Measurements from ENCODE around the gene RNPEP. TPM values are rescaled to one million over a fixed set of nuclear protein-coding genes. Genes with fewer than 3 reads are reported as not detected.

Gene RNPEP
- total and polyA plus RNA-seq, 2 of the 13 experiments (the other 11 are each of a cell fraction or from before 2014, with no cell fraction given) = 20.6 to 38.4 TPM

DNA sequence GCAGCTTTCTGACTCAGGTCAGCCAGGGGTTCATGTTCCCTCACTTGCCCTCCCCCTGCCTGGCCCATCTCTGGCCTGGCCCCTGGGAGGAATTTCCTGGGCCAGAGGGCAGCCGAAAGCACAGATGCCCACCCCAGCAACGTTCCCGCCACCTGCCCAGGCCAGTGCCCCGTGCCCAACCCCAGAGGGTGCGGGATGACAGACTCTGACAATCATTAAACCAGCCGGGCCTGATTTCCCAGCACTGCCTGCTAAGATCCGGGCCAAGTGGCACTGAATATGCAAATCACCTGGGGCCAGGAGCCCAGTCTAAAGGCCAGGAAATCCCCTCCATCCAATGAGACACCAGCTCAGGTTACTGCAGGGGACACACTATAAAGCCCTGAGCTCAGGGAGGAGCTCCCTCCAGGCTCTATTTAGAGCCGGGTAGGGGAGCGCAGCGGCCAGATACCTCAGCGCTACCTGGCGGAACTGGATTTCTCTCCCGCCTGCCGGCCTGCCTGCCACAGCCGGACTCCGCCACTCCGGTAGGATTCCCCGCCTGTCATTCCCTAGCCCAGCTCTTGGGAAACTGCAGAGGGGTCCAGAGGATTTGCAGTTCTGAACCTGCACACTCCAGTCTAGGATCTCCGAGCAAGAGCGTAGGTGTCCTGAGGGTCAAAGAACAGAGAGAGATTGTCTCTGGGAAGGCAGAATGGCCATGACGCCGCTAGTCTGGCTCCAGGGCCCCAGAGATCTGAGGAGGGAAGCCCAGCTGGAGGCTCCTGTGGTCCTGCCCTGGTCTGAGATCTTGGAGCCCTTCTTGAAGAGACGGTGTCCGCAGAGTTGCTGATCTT lies 27.9 kb downstream of the RNPEP start, which contains the start of gene ELF3 (continued):
- TF ChIP-seq FOXA1 (IDR thresholded peaks at IDR 0.05) (no peak), FOXA1 (CRISPR knock-in tag; IDR thresholded peaks at IDR 0.05) (no peak), PCBP1 (IDR thresholded peaks at IDR 0.05; ENCODE audit: borderline replicate concordance, low read depth, low read length) (no peak), CBX2 (IDR thresholded peaks at IDR 0.05; ENCODE audit: low read depth, low read length) (no peak), CBX2 (CRISPR knock-in tag; IDR thresholded peaks at IDR 0.05; ENCODE audit: low read depth) (no peak), ZKSCAN8 (CRISPR knock-in tag; IDR thresholded peaks at IDR 0.05; ENCODE audit: borderline replicate concordance) (peak; percentile 82; the same call in 1 of the 2 replicates), ESRRA (CRISPR knock-in tag; IDR thresholded peaks at IDR 0.05; ENCODE audit: low read depth) (no peak), ZNF292 (CRISPR knock-in tag; IDR thresholded peaks at IDR 0.05; ENCODE audit: borderline replicate concordance, low read depth) (peak; percentile 78), SRSF9 (IDR thresholded peaks at IDR 0.05; ENCODE audit: borderline replicate concordance, insufficient read depth, low read depth, low read length, poor library complexity, severe bottlenecking) (no peak), RORA (CRISPR knock-in tag; IDR thresholded peaks at IDR 0.05) (no peak), ZNF225 (CRISPR knock-in tag; IDR thresholded peaks at IDR 0.05) (no peak; the same call in 1 of the 2 replicates), SNRNP70 (IDR thresholded peaks at IDR 0.05; ENCODE audit: low read depth, low read length) (no peak), ZNF296 (CRISPR knock-in tag; conservative IDR thresholded peaks at IDR 0.05) (no peak), ZNF619 (CRISPR knock-in tag; IDR thresholded peaks at IDR 0.05) (peak; percentile 27), ZNF747 (CRISPR knock-in tag; IDR thresholded peaks at IDR 0.05; ENCODE audit: borderline replicate concordance) (peak; percentile 64; the same call in 1 of the 2 replicates), REXO4 (CRISPR knock-in tag; IDR thresholded peaks at IDR 0.05; ENCODE audit: borderline replicate concordance) (no peak), HOXA3 (CRISPR knock-in tag; IDR thresholded peaks at IDR 0.05) (0 out of 2 replicates have a peak, but pooled peaks have one; percentile 40), KDM6A (CRISPR knock-in tag; IDR thresholded peaks at IDR 0.05; ENCODE audit: low read depth) (no peak), RFXAP (CRISPR knock-in tag; IDR thresholded peaks at IDR 0.05; ENCODE audit: borderline replicate concordance) (peak; percentile 47; the same call in 1 of the 2 replicates), ZNF562 (CRISPR knock-in tag; IDR thresholded peaks at IDR 0.05; ENCODE audit: borderline replicate concordance) (no peak), ZNF790 (CRISPR knock-in tag; IDR thresholded peaks at IDR 0.05; ENCODE audit: borderline replicate concordance) (peak; percentile 80; the same call in 1 of the 2 replicates), FOXO1 (CRISPR knock-in tag; IDR thresholded peaks at IDR 0.05) (peak; percentile 13), ZNF431 (CRISPR knock-in tag; IDR thresholded peaks at IDR 0.05; ENCODE audit: borderline replicate concordance, low read depth) (peak; percentile 69; the same call in 1 of the 2 replicates), CHCHD3 (CRISPR knock-in tag; IDR thresholded peaks at IDR 0.05) (no peak), PHF8 (CRISPR knock-in tag; IDR thresholded peaks at IDR 0.05) (peak; percentile 53)
- TF ChIP-seq, protein P1, sequence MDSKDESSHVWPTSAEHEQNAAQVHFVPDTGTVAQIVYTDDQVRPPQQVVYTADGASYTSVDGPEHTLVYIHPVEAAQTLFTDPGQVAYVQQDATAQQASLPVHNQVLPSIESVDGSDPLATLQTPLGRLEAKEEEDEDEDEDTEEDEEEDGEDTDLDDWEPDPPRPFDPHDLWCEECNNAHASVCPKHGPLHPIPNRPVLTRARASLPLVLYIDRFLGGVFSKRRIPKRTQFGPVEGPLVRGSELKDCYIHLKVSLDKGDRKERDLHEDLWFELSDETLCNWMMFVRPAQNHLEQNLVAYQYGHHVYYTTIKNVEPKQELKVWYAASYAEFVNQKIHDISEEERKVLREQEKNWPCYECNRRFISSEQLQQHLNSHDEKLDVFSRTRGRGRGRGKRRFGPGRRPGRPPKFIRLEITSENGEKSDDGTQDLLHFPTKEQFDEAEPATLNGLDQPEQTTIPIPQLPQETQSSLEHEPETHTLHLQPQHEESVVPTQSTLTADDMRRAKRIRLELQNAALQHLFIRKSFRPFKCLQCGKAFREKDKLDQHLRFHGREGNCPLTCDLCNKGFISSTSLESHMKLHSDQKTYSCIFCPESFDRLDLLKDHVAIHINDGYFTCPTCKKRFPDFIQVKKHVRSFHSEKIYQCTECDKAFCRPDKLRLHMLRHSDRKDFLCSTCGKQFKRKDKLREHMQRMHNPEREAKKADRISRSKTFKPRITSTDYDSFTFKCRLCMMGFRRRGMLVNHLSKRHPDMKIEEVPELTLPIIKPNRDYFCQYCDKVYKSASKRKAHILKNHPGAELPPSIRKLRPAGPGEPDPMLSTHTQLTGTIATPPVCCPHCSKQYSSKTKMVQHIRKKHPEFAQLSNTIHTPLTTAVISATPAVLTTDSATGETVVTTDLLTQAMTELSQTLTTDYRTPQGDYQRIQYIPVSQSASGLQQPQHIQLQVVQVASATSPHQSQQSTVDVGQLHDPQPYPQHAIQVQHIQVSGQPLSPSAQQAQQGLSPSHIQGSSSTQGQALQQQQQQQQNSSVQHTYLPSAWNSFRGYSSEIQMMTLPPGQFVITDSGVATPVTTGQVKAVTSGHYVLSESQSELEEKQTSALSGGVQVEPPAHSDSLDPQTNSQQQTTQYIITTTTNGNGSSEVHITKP (CRISPR knock-in tag; IDR thresholded peaks at IDR 0.05; ENCODE audit: low read depth) = peak; percentile 23
- TF ChIP-seq, protein P2, sequence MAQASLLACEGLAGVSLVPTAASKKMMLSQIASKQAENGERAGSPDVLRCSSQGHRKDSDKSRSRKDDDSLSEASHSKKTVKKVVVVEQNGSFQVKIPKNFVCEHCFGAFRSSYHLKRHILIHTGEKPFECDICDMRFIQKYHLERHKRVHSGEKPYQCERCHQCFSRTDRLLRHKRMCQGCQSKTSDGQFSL (CRISPR knock-in tag; IDR thresholded peaks at IDR 0.05) = no peak

Data from HepG2 (cell line).